Aorta (tissue), 5 donors: ENCODE measurements around the gene GPAT2. TPM values are rescaled to one million over a fixed set of nuclear protein-coding genes. Genes with fewer than 3 reads are reported as not detected.
A peak's percentile ranks its signal among the peaks of the same experiment; 100 is the strongest.
"Not testable (repeated sequence)": the region's sequence is repeated elsewhere in the genome, so short reads cannot be mapped to it uniquely, and the experiment has no call there.

ENCODE experiments used
- ATAC-seq: fragments of 200-7000 bp; cut with Tn5 transposase; one replicate; pipeline ENCODE4 v1.9.1; 2022; ENCODE audit warnings: moderate library complexity; ENCODE audit not compliant: low FRiP score
- DNase-seq, 2 donors: peaks; one replicate each; pipeline ENCODE4 v3.0.0-alpha.2; 2020
- H3K27ac ChIP-seq, 2 donors: one replicate each; pipeline ENCODE4 v1.5.1; 2013; ENCODE audit warnings: low read length in 2 of 2, mild to moderate bottlenecking in 2 of 2, moderate library complexity in 2 of 2, control low read depth in 1 of 2, inconsistent platforms in 1 of 2, low read depth in 1 of 2
- H3K27me3 ChIP-seq, 2 donors: one replicate each; pipeline ENCODE4 v1.6.1; 2013; ENCODE audit warnings: control low read depth in 1 of 2, low read length in 1 of 2, mild to moderate bottlenecking in 1 of 2, moderate library complexity in 1 of 2; ENCODE audit not compliant: insufficient read depth in 2 of 2, control insufficient read depth in 1 of 2
- H3K36me3 ChIP-seq, 2 donors: one replicate each; pipeline ENCODE4 v1.6.1; 2013; ENCODE audit warnings: control low read depth in 1 of 2, low read length in 1 of 2, mild to moderate bottlenecking in 1 of 2; ENCODE audit not compliant: insufficient read depth in 2 of 2, control insufficient read depth in 1 of 2
- H3K4me1 ChIP-seq, 2 donors: one replicate each; pipeline ENCODE4 v1.6.1; 2013; ENCODE audit warnings: low read length in 2 of 2, control low read depth in 1 of 2, mild to moderate bottlenecking in 1 of 2, moderate library complexity in 1 of 2; ENCODE audit not compliant: insufficient read depth in 2 of 2, control insufficient read depth in 1 of 2
- H3K4me3 ChIP-seq, 2 donors: one replicate each; pipeline ENCODE4 v1.5.1; 2013; ENCODE audit warnings: low read length in 2 of 2, control low read depth in 1 of 2, mild to moderate bottlenecking in 1 of 2
- H3K9me3 ChIP-seq: one replicate; pipeline ENCODE4 v1.6.1; 2013; ENCODE audit warnings: mild to moderate bottlenecking, low read length; ENCODE audit not compliant: control insufficient read depth
- WGBS, 2 donors: extraction: QIAGEN DNeasy Blood & Tissue Kit; methylation state at CpG; one replicate each; pipeline ENCODE4 v1.1.7; 2013; 5-methylcytosine and 5-hydroxymethylcytosine counted together
- intact Hi-C, 2 donors: fragments of 100-400 bp; cut with DNase I; formaldehyde crosslinking; loops; one replicate each; pipeline versions ENCODE4 v1.14.2 to v1.15.0; 2022
- polyA plus RNA-seq, 2 donors: library from polyadenylated mRNA; stranded (reverse); fragments of 200-250 nt; gene quantifications; one replicate each; pipeline ENCODE4 v1.2.3, GENCODE V29; 2013
- total RNA-seq, 2 donors: library from RNA; stranded (reverse); fragmentation: NEBNext Ultra II Directional; extraction: Animal tissue kit (Norgen Biotek cat#: 25700); gene quantifications; one replicate each; pipeline ENCODE4 v1.2.1, GENCODE V29; 2021
- donor health status: healthy with polysubstance abuse.
- donor health status: Bipolar disorder and iron deficiency.
- donor health status: DM: no; HTN: no; CAD: no.
- donor health status: DM: no; HTN: no; CAD: no.
- donor health status: DM: yes; HTN: yes; CAD: no.

GPAT2 gene
- total and polyA plus RNA-seq, 4 donors, result 0.38 to 16.2 (median 4.2) TPM

- H3K36me3 ChIP-seq, H3K27ac ChIP-seq, H3K4me1 ChIP-seq, H3K27me3 ChIP-seq, H3K9me3 ChIP-seq, intact Hi-C loops, DNase-seq, H3K4me3 ChIP-seq, ATAC-seq: not testable (repeated sequence)
- no CpG with 5 or more reads among the region's 14 CpGs for WGBS, 2 donors
Observed at GRCh38 chr2:96035554-96035953, 838 bp upstream of the GPAT2 start.

DNA sequence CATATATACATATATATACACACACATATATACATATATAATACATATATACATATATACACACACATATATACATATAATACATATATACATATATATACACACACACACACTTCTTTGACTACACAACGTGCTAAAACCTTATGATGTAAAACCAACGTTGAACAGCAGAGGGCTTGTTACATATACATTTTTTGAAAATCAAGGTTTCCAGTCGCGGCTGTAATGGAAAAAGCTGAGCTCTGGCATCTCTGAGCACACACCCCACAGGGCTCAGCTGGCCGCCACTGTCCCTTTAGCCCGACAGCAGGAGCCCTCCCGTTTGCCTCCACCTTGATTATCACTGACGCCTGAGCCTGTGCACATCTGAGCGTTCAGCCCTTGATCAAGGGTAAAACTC lies 719 bp downstream of the GPAT2 start:
- intact Hi-C loops, H3K9me3 ChIP-seq, ATAC-seq, H3K4me3 ChIP-seq, H3K27ac ChIP-seq, H3K4me1 ChIP-seq, DNase-seq, H3K36me3 ChIP-seq, H3K27me3 ChIP-seq: not testable (repeated sequence)
- WGBS, 2 donors, result no CpG with 5 or more reads among the region's 9 CpGs

DNA sequence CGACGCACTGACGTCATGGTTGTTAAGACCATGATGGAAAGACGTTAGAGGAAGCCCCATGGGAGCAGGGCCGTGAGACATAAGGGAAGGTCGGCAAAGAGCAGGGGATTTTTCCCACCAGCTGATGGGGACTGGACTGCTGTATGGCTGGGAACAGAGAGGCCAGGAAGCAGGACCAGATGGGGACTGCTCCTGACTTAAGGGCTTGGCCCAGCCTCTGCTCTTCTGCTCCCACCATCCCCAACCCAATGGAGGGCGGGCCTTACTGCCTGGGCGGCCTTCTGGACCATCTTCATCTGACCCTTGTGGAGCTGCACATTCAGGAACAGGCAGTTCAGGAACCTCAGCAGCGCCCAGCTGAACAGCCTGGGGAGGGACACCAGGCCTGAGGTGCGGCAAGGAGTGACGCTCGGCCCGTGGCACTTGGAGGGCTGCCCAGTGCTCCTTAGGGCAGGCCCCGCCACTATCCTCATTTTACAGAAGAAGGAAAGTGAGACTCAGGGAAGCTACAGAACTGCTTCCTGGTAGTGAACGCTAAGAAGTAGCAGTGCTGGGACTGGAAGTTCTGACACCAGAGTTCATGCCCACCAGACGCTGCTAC lies 6.9 kb downstream of the GPAT2 start:
- not testable (repeated sequence) for H3K36me3 ChIP-seq, H3K27ac ChIP-seq, H3K4me1 ChIP-seq, H3K27me3 ChIP-seq, ATAC-seq, DNase-seq, H3K9me3 ChIP-seq, H3K4me3 ChIP-seq
- WGBS, 2 donors, result no CpG with 5 or more reads among the region's 16 CpGs
- intact Hi-C loops, result loop anchor here in 1 of 2 donors (10.0 kb wide), 1 partner anchor 147 kb away; no protein-coding TSS in a partner anchor

DNA sequence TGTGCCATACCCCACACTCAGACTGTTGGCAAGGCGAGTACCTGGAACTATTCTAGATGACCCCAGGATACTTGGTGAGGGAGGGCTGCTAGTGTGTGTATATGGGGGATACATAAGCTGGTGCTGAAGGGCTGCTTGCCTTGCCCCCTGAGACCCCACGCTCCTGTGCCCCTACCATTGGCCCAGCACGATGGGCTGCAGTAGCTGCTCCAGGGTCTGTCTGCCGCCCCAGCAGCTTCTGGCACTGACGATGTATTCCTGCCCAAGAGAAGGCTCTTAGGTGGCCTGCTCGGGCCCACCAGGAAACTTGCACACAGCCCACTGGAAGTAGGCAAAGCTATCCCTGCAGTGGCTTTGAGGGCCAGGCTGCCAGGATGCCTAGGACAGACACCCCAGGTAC lies 9.0 kb downstream of the GPAT2 start:
- not testable (repeated sequence) for H3K27me3 ChIP-seq, H3K36me3 ChIP-seq, DNase-seq, ATAC-seq, H3K4me3 ChIP-seq, H3K27ac ChIP-seq, H3K9me3 ChIP-seq, H3K4me1 ChIP-seq
- 86% methylated on average over 6 of the region's 6 CpGs for WGBS, 2 donors
- intact Hi-C loops, result loop anchor here in 1 of 2 donors (10.0 kb wide), 1 partner anchor 149 kb away; no protein-coding TSS in a partner anchor

- Histone ChIP-seq H3K27me3 (no peaks in the 10 kb centered on the region), H3K27ac (no peak overlapping the region), H3K36me3 (no peaks in the 10 kb centered on the region), H3K4me3 (no peak overlapping the region), H3K4me1 (no peaks in the 10 kb centered on the region), H3K9me3 (no peaks in the 10 kb centered on the region)
- no peak for DNase-seq
- ATAC-seq, result no peak
- 92 to 96% methylated on average over 4 of the region's 4 CpGs for WGBS, 2 donors
- intact Hi-C loops, result loop anchor here in 1 of 2 donors (10.0 kb wide), 1 partner anchor 150 kb away; no protein-coding TSS in a partner anchor
Observed at GRCh38 chr2:96025194-96025492, 9.6 kb downstream of the GPAT2 start.

DNA sequence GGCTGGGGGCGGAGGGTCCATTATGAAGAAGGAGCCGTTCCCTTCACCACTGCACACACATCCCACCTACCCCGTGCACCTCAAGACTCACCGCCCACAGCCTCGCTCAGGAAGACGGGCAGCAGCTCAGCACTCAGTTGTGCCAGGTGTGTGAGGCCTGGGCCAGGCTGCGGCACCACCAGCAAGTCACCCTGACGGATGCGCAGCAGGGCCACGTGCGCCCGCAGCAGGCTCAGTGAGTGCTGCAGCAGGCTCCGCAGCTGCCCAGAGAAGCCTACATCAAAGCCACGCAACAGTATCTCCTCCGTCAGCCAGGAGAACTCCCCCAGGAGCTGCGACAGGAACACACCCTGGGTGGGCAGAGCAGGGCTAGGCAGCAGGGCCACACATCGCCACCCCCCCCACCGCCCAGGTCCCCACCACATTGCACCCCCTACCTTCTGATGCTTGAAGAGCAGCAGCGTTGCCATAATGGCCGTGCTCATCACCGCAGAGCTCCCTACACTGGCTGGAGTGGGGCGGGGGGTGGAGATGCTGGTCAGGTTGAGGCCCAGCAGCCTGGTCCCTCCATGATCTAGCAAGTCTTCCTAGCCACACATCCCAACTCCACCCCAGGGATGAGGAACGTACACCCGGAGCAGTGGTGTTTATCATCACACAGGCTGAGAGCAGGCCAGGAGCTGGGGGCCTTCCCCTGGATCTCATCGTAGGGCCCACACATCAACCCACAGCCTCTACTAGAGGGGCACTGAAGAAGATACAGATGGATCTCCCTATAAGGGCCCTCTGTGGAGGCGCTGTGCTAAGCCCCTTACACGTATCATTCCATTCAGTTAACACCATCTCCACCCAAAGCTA lies 10.2 kb downstream of the GPAT2 start:
- Histone ChIP-seq H3K27ac (no peak overlapping the region), H3K4me3 (no peak overlapping the region), H3K4me1 (no peaks in the 10 kb centered on the region), H3K9me3 (no peaks in the 10 kb centered on the region), H3K36me3 (no peaks in the 10 kb centered on the region), H3K27me3 (no peaks in the 10 kb centered on the region)
- ATAC-seq, result no peak
- WGBS, 2 donors, result 86 to 87% methylated on average over 26 to 27 of the region's 27 CpGs
- intact Hi-C loops, result loop anchor here in 1 of 2 donors (10.0 kb wide), 1 partner anchor 150 kb away; no protein-coding TSS in a partner anchor
- DNase-seq, result no peak

- H3K4me3 ChIP-seq, H3K27me3 ChIP-seq, H3K27ac ChIP-seq, H3K36me3 ChIP-seq, ATAC-seq, DNase-seq, H3K9me3 ChIP-seq, H3K4me1 ChIP-seq: not testable (repeated sequence)
- 82 to 85% methylated on average over 6 to 7 of the region's 7 CpGs for WGBS, 2 donors
- intact Hi-C loops, result loop anchor here in 1 of 2 donors (10.0 kb wide), 1 partner anchor 151 kb away; no protein-coding TSS in a partner anchor
Observed at GRCh38 chr2:96023701-96024100, 11.0 kb downstream of the GPAT2 start.

DNA sequence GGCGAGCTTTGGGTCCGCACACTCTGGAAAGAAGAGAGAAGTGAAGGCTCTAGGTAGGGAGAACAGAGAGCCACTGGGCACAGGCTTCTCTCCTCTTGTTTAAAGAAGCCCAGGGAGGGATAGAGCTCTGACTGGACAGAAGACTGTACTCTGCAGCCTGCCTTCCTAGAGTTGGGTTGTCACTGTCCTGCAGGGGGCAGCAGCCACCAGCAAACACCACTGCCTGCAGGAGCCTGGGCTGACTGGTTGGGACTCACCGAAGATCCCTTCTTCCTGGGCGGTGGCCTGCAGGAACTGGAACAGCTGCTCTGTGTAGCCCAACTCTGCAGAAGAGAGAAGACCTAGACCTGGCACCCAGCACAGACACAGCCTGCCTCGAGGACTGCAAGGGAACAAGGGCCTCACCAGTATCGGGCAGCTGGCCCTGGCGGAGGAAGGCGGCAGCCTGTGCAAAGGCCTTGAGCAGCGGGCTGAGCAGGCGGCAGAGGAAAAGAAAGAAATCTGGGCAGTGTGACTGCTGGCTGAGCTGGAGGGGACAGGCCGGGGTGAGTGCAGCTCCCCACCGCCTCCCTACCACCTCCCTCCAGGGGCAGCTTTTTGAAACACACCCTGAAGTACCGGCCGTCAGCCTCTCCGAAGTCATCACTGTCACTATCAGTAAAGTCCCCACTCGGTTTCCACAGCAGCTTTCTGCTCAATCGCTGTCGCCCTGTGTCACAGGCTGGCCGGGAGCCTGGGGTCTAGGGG lies 11.8 kb downstream of the GPAT2 start:
- not testable (repeated sequence) for H3K4me1 ChIP-seq, H3K27ac ChIP-seq, H3K27me3 ChIP-seq, H3K4me3 ChIP-seq, H3K36me3 ChIP-seq, H3K9me3 ChIP-seq
- 62 to 68% methylated on average over 14 of the region's 19 CpGs for WGBS, 2 donors
- intact Hi-C loops, result loop anchor here in 1 of 2 donors (10.0 kb wide), 1 partner anchor 152 kb away; no protein-coding TSS in a partner anchor
- ATAC-seq (peak; percentile 88), DNase-seq (peak; percentile 89 to 91)
